Effector CD8-positive, alpha-beta T cell (primary cell): ENCODE measurements around the gene RTN4R.
"Not testable (repeated sequence)": the region's sequence is repeated elsewhere in the genome, so short reads cannot be mapped to it uniquely, and the experiment has no call there.

Experiments
- DNase-seq: peaks from one replicate; lab custom pipeline; 2025; lab: John Stamatoyannopoulos, UW
- total RNA-seq, 4 experiments: gene quantifications; one replicate each; lab custom pipeline; 2026; lab: John Stamatoyannopoulos, UW

Gene RTN4R
- total RNA-seq = 1.1 to 3.1 (median 1.8) reads per million in 4 experiments

DNA sequence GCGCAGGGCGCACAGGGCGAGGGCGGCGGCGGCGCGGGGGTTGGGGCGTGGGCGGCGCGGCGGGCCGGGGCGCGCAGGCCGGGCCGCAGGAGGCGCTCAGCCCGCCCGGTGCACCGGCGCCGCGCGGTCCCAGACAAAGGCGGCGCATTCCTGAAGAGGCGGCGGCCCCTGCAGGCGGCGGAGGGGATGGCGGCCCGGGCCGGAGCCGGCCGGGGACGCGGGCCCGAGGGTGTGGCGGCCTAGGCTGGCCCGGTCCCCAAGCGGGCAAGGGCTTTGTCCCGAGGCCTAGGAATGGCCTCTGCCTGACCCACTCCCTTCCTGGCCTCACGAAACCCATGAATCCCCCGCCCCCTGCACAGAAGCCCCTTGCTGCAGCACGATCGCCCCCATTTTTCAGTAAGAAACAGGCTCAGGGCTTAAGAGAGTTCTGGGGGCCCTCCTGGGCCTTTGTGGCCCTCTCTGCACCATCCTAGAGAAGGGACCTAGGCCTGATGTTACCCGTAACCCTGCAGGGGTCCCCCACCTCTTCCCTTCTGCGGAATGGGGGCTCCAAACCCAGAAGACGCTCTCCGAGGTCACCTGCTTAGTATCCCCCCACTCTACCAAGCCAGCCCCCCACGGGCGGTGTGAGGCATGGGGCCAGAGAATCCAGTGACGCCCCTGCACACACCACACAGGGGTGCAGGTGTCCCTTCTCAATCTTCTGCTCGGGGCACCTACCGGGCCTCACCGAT is at the start of gene RTN4R:
TSS of gene RTN4R (minus strand) at position 40 of the 734 bp plus-strand sequence. CDS start 226 bp downstream, outside the sequence.
- DNase-seq = peak; percentile 45

DNA sequence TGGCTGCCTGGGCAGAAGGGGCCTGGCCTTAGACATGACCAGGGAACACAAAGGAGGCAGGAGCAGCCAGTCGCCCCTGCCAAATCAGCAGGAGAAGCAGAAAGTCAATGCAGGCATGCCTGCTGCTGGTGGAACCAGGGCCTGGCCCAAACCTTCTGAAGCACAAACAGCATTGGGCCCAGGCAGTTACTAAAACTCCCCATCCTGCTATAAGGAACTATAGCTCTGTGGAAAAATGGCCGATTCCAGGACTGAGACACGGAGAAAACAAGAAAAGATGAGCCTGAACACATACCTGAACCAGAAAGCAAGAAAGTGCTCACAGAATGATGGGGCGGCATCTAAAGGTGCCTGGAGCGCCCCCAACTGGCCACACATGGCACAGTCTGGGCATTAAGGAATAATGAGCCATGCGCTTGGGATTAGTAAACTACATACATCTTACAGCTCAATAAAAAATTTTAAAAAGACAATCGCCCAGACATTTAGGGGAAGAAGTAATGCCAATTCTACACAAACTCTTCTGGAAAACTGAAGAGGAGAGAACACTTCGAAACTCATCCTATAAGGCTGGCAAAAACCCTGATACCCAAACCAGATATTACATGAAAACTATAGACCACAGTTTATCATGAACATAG is 49.4 kb upstream of the RTN4R start:
- DNase-seq = not testable (repeated sequence)

DNA sequence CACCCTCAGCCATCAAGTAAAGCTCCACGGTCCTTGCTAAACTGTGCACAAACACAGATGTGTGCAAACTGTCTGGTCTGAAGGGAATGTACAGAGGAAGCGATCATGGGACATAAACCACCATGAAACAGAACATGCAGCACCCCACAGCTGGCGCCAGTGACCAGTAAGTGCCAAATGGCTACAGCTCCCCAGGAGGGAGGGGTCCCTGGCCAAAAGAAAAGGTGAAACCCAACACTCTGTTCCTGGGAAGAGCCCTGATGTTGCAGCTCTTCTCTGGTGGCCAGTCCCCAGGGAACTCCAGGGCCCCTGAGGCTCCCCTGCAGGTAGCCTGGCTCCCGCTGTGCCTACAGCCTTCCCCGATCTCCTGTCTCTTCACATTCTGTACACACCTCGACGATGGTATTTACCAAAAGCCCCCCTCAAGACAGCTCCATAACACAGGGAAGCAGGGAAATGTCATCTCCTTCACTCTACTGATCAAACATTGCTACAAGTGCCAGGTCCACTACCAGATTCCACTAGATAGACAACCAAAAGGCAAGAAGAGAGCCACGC is 48.8 kb upstream of the RTN4R start:
- DNase-seq = no peak

DNA sequence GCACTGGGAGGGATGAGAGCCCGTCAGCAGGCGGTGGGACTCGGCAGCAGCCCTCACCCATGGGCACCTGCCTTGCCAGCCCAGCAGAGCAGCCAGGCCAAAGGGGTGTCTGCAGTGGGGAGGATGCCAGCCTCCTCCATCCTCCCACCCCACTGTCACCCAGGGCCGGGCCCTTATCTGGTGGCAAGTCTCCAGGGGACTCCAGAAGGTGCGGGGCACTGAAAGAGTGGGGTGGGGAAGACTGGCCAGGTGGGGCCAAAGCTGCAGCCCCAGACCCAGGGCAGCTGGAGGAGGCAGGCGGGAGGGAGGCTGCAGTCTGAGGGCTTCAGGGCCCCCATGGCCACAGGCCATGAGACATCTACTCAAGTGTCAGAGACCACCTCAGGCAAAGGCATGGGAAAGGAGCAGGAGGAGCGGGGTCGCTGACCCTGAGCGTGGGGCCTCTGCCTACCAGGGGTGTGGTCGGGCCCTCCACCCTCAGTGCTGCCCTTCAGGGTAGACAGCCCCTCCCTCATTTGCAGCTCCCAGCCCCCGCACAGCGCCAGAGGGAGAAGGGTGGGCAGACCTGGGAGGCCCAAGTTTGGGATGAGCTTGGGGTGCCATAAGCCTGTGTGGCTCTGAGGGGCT is 48.2 kb upstream of the RTN4R start:
- DNase-seq = no peak

DNA sequence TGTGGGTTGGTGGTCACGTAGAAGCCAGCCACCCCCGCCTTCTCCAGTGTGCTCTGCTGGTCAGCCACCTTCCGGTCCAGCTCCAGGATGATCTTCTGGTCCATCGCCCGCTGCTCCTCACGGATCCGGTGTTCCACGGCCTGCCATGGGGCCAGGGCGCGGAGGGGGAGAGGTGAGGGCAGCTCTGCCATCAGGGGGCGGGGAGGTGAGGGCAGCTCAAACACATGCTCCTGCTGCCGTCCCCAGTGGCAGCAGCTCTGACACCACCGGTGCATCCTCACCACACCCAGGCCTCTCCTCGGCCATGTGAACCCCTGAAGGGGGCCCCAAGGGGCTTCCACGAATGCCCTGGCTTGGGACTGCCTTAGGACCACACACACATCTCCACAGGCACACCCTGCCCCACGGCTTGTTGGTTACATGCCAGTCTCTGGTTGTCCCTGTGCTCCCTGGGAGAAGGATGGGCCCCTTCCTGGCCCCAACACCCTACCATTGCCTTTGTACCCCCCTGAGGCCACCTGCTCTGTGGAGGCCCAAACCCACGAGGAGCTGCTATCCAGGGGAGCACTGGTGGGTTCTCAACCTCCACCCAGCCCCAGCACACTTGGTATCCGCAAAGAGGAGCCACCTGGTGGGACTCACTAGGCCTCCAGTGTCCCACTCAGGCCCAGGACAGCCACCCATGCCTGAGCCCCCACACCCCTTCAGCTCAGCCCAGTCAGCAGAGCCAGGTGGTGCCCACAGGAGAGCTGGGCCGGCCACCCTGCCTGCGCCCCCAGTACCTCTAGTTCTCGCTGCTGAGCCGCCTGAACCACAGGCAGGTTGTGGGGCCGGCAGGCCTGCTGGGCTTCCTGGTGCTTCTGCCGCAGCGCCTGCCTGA is 47.5 kb upstream of the RTN4R start:
- DNase-seq = no peak

DNA sequence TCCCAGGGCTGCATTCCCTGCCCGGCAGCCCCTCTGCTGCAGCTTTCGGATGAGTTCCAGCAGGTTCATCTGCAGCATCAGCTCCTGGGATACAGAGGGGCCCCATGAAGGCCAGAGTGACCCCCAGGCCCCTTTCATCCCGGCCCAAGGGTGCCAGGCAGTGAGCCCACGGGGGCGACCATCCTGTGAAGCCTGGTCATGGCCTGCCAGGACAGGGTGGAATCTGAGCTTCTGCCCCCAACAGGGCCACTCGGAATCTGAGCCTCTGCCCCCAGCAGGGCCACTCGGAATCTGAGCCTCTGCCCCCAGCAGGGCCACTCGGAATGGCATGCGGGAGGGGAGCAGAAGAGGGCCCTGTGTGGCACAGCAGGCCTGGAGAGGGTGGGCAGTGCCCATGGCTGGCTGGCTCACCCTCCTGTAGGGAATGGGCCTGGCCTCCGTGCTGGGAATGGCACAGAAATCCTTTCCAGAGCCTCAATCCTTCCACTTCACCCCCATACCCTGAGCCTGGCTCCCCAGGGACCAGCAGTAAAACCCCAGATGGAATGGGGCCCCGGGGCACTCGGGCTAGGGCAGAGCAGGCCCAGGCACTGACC is 46.7 kb upstream of the RTN4R start:
- DNase-seq = not testable (repeated sequence)

DNA sequence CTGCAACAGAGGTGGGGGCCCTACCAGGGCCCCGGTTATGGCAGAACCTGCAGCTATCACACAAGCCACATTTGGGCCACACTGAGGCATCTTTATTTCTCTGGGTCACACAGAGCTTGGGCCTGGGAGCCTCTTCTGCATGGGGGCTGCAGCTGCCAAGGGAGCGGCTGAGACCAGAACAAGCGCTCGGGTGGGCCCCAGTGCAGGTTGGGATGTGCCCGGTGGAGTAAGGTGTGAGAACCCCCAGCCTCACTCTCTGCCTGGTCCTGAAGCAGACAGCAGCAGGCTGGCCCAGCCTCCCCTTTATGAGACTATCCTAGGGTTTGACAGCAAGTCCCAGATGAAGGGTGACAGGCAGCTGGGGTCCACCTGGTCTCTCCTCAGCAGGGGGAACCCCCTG is 46.1 kb upstream of the RTN4R start:
- not testable (repeated sequence) for DNase-seq

DNA sequence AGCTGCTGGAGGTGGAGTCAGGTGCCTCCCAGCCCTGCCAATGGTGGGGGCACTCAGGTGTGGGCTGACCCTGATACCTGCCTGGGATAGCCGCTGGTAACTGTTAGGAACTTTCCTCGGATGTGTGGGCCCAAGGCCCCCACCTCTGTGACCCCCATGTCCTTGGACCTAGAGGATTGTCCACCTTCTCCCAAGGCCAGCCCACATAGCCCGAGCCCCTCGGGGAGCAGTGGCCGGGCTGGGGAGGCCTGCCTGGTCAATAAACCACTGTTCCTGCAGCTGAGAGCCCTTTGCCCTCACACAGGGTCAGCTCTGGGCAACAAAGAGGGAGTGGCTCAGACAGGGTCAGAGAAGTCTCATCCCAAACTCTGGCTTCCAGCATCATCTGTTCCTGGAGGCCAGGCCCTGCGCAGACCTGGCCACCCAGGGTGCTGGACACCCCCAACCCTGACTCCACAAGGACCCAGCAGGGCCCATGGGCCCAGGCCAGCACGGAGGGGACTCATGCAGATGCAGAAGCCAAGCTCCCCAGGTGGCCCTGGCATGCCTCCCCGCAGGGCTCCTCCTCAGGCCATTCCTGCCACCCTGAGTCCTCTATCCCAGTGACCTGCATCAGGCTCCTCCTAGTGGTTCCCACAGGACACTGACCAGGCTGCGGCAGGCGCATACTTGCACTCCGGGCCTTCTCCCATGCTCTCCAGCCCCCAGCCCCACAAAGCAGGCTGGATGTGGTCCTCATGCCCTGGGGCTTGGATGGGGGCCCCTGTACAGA is 45.4 kb upstream of the RTN4R start:
- not testable (repeated sequence) for DNase-seq

DNA sequence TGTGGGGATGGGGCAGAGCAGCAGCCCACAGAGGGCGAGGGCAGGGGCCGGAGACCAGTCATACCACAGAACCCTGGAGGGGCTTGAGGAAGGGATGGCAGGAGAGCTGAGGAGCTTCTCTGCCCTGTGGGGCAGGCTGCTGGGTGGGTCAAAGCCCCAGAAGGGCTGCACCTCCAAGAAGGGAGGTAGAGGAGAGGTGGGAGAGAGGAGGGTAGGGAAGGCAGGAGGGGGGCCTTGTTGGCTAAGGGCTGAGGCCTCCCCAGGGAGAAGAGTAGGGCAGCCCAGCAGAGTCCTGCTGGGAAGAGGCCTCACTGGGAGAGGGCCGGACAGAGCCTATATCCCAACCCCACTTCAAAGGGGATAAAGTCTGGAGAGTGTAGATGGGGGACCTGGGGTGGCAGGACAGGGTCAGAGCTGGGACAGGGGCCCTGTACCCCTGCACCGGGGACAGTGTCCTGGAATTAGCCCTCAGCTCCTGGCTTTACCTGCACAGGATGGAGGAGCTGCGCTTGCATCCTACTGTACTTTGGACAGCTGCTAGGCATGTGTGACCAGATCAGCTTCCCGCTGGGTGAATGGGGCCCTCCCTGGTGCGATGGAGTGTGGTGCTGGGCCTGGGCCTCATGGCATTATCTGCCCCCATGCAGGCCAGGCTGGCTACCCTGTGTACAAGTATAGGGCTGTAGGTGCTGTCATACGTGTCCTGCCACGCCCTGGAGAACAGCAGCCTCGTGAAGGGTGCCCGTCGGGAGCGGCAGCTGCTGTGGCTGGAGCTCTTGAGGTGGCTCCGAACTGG is 44.5 kb upstream of the RTN4R start:
- DNase-seq = no peak

DNA sequence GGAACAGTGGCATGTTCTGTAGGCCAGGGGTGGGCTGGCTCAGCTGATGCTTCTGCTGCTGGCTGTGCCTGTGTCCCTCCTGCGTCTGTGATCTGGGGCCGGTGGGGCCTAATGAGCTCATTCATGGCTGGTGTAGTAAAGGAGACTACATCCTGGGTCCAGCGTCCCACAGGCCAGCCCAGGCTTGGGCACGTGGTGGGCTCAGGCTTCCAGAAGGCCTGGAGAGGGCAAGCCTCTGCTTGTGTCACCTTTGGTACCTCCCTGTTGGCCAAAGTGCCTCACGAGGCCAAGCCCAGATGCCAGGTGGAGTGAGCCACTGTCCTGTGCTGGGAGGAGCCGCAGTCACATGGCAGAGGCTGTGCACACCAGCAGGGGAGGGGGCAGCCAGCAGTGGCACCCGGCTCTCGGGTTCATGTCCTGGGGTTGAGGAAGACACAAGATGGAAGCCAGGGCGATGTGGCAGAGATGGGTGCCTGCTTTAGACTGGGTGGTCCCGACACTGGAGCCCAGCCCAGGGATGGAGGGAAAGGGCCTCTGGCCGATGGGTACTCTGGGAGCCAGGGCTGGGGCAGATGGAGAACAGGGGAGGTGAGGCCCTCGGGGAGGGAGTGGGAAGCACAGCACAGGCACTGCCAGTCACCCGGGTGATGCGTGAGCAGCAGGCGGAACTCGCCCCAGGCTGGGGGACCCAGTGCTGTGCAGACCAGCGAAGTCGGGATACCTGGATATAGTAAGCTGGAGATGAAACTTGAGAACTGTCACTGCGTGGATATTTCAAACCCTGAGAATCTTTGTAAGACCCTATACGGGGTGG is 43.3 kb upstream of the RTN4R start:
- DNase-seq = not testable (repeated sequence)

DNA sequence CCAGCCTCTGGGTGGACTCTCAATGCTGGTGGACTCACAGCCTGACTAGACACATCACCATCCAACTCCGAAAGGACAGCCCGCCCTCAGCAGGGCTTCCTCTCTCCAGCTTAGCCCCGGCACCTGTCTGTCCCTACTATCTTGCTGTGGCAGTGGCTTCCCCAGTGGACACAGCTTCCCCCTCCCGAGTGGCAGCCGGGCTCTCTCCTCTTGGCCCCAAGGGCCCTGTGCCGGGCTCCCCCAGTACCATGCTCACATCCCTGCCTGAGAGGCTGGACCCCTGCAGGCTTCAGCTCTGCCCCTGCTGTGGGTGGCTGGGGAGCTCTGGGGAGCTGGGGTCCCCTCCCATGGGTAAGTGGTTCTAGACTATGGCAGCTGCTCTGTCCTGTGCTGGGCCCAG is 42.7 kb upstream of the RTN4R start:
- not testable (repeated sequence) for DNase-seq

DNA sequence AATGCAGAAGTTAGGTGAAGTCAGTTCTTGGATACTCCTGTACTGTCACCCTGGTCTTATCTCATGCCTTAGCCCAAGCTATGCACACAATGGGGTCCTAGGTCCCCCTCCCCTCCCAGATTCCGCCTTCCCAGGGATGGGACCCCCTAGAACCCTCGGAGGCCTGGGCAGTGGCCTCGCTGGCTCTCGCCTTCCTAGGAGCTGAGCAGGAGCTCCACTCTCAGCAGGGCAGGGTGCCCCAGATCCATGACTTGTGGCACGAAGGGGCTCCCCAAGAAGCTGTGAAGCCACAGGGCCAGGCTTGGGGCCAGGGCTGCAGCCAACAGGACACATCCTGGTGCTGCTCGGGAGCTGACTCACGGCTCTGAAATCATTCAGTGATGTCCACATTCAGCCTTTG is 42.1 kb upstream of the RTN4R start:
- not testable (repeated sequence) for DNase-seq

DNA sequence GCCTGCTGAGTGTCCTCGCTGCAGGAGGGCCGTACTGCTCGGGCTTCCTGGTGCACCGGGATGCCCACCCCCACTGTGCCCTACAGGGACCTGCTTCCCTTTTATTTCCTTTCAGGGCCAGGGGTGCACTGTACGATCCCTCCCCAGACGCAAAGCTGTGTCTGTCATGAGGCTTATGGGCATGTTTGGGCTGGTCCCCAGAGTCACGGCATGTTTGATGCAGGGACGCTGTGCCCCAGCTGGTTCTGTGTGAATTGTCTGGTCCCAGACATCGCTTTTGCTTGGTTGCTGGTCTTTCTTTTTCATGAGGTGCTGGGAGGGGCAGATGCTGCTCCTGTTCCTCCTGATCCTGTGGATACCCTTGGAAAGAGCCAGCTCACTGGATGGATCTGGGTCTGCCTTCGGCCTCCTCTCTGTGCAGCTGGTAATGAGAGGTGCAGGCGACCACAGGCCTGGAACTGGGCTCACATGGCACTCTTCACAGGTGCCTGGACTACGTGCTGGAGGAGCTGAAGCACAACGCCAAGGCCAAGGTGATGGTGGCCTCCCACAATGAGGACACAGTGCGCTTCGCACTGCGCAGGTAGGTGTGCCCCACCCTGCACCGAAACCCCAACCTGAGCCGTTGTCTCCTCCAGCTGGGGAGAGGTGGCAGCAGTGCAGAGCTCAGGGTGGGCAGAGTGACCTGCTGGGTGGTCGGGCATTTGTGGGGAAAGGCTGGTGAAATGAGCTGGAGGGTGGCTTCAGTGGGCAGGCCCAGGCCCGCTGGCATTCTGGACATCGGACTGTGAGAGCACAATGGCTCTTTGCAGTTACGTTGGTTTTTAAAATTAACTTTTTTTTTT is 40.9 kb upstream of the RTN4R start:
- DNase-seq = not testable (repeated sequence)

DNA sequence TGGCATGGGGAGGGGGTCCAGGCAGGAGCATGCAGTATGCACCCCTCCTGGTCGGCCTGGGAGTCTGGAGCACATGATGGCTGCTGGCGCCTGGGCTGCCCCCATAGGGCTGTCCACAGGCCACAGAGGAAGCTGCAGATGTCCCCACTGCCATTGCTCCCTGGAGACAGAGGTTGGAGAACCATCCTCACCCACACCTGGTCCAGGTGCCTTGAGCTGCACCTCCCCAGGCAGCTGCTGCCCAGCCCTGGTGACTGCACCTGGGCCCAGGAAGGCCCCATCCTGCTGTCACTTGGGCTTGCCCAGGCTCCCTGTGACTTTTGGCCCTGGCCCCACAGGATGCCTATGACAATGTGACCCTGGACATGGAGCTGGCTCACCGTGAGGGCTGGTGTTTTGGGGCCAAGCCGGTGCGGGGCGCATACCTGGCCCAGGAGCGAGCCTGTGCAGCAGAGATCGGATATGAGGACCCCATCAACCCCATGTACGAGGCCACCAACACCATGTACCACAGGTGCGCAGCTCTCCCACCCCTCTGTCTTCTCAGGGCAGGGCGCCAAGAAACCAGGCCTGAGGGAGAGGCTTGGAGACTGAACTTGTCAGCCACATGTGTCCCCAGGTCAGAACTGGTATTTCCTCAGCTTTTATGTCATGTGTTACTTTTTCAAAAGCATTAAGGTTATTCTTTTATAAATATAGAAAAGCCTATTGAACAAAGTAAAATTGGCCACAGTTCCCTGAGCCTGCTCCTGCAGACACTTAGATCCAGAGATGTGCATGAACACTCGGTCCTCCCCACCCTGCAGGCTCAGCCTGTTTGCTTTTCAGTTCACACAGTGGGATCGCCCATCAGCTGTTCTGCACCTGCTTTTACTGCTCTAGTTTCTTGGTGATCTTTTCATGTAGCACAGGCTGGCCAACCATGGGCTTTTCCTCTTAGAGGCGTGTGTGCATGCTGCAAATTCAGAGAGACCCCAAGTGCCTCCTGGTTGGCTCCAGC is 39.6 kb upstream of the RTN4R start:
- DNase-seq = not testable (repeated sequence)

DNA sequence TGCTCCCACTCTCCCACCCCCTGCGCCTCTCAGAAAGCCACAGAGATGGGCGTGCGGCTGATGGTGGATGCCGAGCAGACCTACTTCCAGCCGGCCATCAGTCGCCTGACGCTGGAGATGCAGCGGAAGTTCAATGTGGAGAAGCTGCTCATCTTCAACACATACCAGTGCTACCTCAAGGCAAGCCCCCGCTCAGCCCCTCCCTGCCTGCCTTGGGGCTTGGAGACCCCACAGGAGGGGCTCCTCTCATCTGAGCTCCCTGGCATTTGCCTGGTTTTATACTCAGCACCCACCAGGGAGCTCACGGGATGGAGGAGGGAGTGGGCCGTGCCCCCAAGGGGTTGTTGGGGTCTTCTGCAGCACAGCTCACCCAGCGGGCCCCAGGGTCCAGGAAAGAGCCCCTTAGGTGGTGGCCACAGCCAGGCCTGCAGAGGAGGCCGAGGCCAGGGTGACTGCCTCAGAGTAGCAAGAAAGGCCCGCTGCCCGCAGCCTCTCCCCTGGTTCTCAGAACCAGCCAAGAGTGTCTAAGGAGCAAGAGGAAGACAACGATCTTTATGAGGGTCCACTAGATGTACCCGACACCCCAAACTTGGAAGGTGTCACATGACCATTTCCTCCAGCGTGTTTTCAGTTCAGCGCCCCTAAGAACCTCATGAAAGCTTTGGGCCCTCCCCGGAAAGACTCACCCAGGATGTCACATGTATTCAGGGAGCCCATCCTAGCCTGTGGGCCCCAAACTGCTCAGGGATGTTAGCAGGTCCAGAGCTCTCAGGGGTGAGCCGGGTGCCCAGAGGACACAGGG is 38.7 kb upstream of the RTN4R start:
- DNase-seq = not testable (repeated sequence)
